Measurements from ENCODE around the gene SLC36A4. TPM values are rescaled to one million over a fixed set of nuclear protein-coding genes. Genes with fewer than 3 reads are reported as not detected.

Gene SLC36A4
- total RNA-seq, 2 experiments from 2014 or later: 15.9 to 16.4 TPM

DNA sequence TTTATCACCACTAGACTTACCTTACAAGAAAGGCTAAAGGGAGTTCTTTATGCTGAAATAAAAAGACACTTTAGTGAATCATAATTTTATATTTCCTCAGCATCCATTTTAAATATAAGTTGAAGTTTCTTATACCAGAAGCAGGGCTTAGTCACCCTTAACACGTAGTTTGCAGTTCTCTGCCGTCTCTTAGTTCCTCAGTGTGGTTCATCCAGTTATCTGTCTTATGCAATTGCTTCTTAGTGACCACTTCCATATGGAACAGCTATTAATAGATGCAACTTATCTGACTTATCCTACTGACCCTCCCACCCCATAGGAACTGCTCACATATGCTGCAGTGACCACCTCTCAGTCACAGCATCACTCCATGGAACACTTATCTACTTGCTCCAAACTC is 11.7 kb upstream of the SLC36A4 start:
- Histone ChIP-seq H3K27ac (ENCODE audit: low read depth in 1 of 2, low read length in 2 of 2) (no peak overlapping the region), H3K9me3 (ENCODE audit: control insufficient read depth in 1 of 2, insufficient read depth in 1 of 2, low read length in 2 of 2) (peaks cover 5 to 8% of the 10 kb centered on the region in 2 experiments), H3K4me1 (ENCODE audit: insufficient read depth, low read length) (no peaks in the 10 kb centered on the region), H3K27me3 (ENCODE audit: control insufficient read depth in 1 of 2, insufficient read depth in 2 of 2, low read length in 2 of 2) (peaks cover 0 to 4% of the 10 kb centered on the region in 2 experiments), H3K4me3 (ENCODE audit: low read length) (no peak overlapping the region), H3K36me3 (ENCODE audit: insufficient read depth, low read length) (no peaks in the 10 kb centered on the region)
- TF ChIP-seq, protein P1, sequence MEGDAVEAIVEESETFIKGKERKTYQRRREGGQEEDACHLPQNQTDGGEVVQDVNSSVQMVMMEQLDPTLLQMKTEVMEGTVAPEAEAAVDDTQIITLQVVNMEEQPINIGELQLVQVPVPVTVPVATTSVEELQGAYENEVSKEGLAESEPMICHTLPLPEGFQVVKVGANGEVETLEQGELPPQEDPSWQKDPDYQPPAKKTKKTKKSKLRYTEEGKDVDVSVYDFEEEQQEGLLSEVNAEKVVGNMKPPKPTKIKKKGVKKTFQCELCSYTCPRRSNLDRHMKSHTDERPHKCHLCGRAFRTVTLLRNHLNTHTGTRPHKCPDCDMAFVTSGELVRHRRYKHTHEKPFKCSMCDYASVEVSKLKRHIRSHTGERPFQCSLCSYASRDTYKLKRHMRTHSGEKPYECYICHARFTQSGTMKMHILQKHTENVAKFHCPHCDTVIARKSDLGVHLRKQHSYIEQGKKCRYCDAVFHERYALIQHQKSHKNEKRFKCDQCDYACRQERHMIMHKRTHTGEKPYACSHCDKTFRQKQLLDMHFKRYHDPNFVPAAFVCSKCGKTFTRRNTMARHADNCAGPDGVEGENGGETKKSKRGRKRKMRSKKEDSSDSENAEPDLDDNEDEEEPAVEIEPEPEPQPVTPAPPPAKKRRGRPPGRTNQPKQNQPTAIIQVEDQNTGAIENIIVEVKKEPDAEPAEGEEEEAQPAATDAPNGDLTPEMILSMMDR (IDR thresholded peaks at IDR 0.05): no peak
- no peak for ATAC-seq (ENCODE audit: poor library complexity)
- ChIA-PET POLR2A (no interaction called here), CTCF (no interaction called here)
- Mint-ChIP-seq H3K4me3 (no peak overlapping the region), H3K4me1 (ENCODE audit: low read depth) (no peaks in the 10 kb centered on the region), H3K27me3 (peaks cover 27% of the 10 kb centered on the region), H3K27ac (no peak overlapping the region), H3K9me3 (peaks cover 7% of the 10 kb centered on the region), H3K36me3 (ENCODE audit: low read depth) (no peaks in the 10 kb centered on the region)
- intact Hi-C loops (cut with DNase I, micrococcal nuclease): no loop called here
- peak in 1 of 14 experiments; percentile 28 for DNase-seq

DNA sequence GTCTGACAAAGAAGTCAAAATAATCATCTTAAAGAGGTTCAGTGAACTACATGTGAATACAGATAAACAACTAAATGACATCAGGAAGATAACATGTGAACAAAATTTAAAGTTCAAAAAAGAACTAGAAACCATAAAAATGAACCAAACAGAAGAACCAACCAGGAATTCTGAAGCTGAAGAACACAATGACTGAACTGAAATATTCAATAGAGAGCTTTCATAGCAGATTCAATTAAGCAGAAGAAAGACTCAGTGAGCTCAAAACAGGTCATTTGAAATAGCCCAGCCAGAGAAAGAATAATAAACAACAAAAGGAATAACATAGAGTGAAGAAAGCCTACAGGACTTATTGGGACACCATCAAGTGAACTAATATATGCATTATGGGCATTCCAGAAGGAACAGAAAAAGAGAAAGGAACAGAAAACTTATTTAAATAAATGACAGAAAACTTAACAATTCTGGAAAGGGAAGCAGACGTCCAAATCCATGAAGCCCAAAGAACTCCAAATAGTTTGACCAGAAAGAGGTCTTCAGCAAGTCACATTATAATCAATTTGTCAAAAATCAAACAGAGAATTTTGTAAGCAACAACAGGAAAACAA is 11.0 kb upstream of the SLC36A4 start:
- ChIA-PET POLR2A (no interaction called here), CTCF (no interaction called here)
- TF ChIP-seq, protein P1 (IDR thresholded peaks at IDR 0.05): no peak
- Histone ChIP-seq H3K4me1 (ENCODE audit: insufficient read depth, low read length) (no peaks in the 10 kb centered on the region), H3K36me3 (ENCODE audit: insufficient read depth, low read length) (no peaks in the 10 kb centered on the region), H3K9me3 (ENCODE audit: control insufficient read depth in 1 of 2, insufficient read depth in 1 of 2, low read length in 2 of 2) (peaks cover 5 to 8% of the 10 kb centered on the region in 2 experiments), H3K27ac (ENCODE audit: low read depth in 1 of 2, low read length in 2 of 2) (no peak overlapping the region), H3K4me3 (ENCODE audit: low read length) (no peak overlapping the region), H3K27me3 (ENCODE audit: control insufficient read depth in 1 of 2, insufficient read depth in 2 of 2, low read length in 2 of 2) (peaks cover 0 to 4% of the 10 kb centered on the region in 2 experiments)
- Mint-ChIP-seq H3K9me3 (peaks cover 7% of the 10 kb centered on the region), H3K27me3 (peaks cover 32% of the 10 kb centered on the region), H3K4me3 (no peak overlapping the region), H3K4me1 (ENCODE audit: low read depth) (no peaks in the 10 kb centered on the region), H3K36me3 (ENCODE audit: low read depth) (no peaks in the 10 kb centered on the region), H3K27ac (no peak overlapping the region)
- ATAC-seq (ENCODE audit: poor library complexity) (no peak), DNase-seq (no peak)
- intact Hi-C loops (cut with DNase I, micrococcal nuclease): no loop called here

DNA sequence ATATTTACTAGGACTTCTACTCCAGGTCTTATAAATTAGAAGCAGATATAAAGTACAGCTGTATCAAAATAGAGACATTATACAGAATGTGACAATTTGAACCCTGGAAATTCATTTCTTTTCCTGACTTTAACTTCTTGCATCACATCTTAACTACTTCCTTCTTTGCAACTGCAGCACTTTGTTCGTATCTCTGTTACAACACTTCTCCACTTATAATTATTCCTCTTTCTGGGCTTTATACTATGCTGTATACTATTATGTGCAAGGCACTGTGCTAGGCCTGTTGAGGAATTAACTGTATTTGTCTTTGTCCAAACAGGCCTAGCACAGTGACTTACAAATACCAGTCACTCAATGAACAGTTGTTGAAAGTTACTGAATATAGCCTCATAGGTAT is 1.8 kb upstream of the SLC36A4 start:
- CTCF ChIA-PET: no interaction called here

More for the DNA sequence above, 1.8 kb upstream of the SLC36A4 start:
- ATAC-seq (ENCODE audit: poor library complexity) (no peak), DNase-seq (no peak)
- no peaks in the 10 kb centered on the region for H3K9me3 ChIP-seq (ENCODE audit: control insufficient read depth in 1 of 2, insufficient read depth in 1 of 2, low read length in 2 of 2)
- H3K4me1 Mint-ChIP-seq (ENCODE audit: low read depth): peaks cover 24% of the 10 kb centered on the region
- no peaks in the 10 kb centered on the region for H3K36me3 ChIP-seq (ENCODE audit: insufficient read depth, low read length)
- peak overlapping the region; percentile 79 for H3K4me3 Mint-ChIP-seq
- TF ChIP-seq, protein P1 (IDR thresholded peaks at IDR 0.05): no peak
- H3K27me3 ChIP-seq (ENCODE audit: control insufficient read depth in 1 of 2, insufficient read depth in 2 of 2, low read length in 2 of 2): no peaks in the 10 kb centered on the region
- H3K9me3 Mint-ChIP-seq: no peaks in the 10 kb centered on the region
- POLR2A ChIA-PET: no interaction called here
- H3K36me3 Mint-ChIP-seq (ENCODE audit: low read depth): peaks cover 7% of the 10 kb centered on the region
- peak overlapping the region; percentile 97 for H3K27ac Mint-ChIP-seq
- H3K4me1 ChIP-seq (ENCODE audit: insufficient read depth, low read length): peaks cover 6% of the 10 kb centered on the region
- H3K27ac ChIP-seq (ENCODE audit: low read depth in 1 of 2, low read length in 2 of 2): no peak overlapping the region
- intact Hi-C loops (cut with DNase I, micrococcal nuclease): loop anchor here in 1 of 2 experiments (5.0 to 10.0 kb wide), 4 partner anchors 463 to 1293 kb away; partner anchors contain the start of genes ANKRD49, CEP295, MED17 and MRE11
- H3K4me3 ChIP-seq (ENCODE audit: low read length): no peak overlapping the region
- peaks cover 5% of the 10 kb centered on the region for H3K27me3 Mint-ChIP-seq
